OCI-LY7 (cell line): ENCODE measurements around the gene CTBP2. TPM values are rescaled to one million over a fixed set of nuclear protein-coding genes. Genes with fewer than 3 reads are reported as not detected.

ENCODE experiments used
- BruUV-seq: library from RNA; stranded (reverse); fragments of 400-500 nt; replicated peaks from 2 replicates; lab custom pipeline; 2021; lab: Mats Ljungman, UMichigan
- CTCF ChIA-PET: fragments of 300-600 bp; sonication (Branson Sonifier 250); formaldehyde crosslinking; loops from one replicate; lab custom pipeline; 2022; ENCODE audit warnings: antibody characterized with exemption; ENCODE audit not compliant: unreplicated experiment; lab: Charles Lee
- POLR2A ChIA-PET: fragments of 300-600 bp; sonication (Branson Sonifier 250); formaldehyde crosslinking; loops from one replicate; lab custom pipeline; 2022; ENCODE audit warnings: antibody characterized with exemption; lab: Charles Lee
- DNase-seq: peaks from one replicate; pipeline ENCODE4 v3.0.0-alpha.2; 2015; ENCODE audit warnings: low spot score
- H2AFZ ChIP-seq: fragments of 200-600 bp; sonication (generic), shearing (Covaris generic); 2 replicates; pipeline ENCODE4 v1.6.1; 2014; ENCODE audit warnings: mild to moderate bottlenecking, antibody characterized with exemption, low read length, moderate library complexity
- H3K27ac ChIP-seq: fragments of 200-600 bp; sonication (generic); 2 replicates; pipeline ENCODE4 v1.5.1; 2014; ENCODE audit warnings: mixed run types, low read depth, mild to moderate bottlenecking, moderate library complexity, low read length, inconsistent platforms; ENCODE audit not compliant: poor library complexity, severe bottlenecking
- H3K36me3 ChIP-seq: fragments of 200-600 bp; sonication (generic); 2 replicates; pipeline ENCODE4 v1.6.1; 2014; ENCODE audit warnings: mild to moderate bottlenecking, antibody characterized with exemption, low read length, moderate library complexity, mixed read lengths; ENCODE audit not compliant: insufficient read depth
- H3K4me1 ChIP-seq: fragments of 200-600 bp; sonication (generic); 2 replicates; pipeline ENCODE4 v1.5.1; 2014; ENCODE audit warnings: mild to moderate bottlenecking, low read length; ENCODE audit not compliant: insufficient read depth, poor library complexity, severe bottlenecking
- H3K4me2 ChIP-seq: fragments of 200-600 bp; sonication (generic); 2 replicates; pipeline ENCODE4 v1.6.1; 2014; ENCODE audit warnings: mild to moderate bottlenecking, low read length
- H3K4me3 ChIP-seq: fragments of 200-600 bp; sonication (generic); 2 replicates; pipeline ENCODE4 v1.5.1; 2014; ENCODE audit warnings: mild to moderate bottlenecking, low read depth, low read length; ENCODE audit not compliant: poor library complexity, severe bottlenecking
- H3K79me2 ChIP-seq: fragments of 200-600 bp; sonication (generic); 2 replicates; pipeline ENCODE4 v1.6.1; 2016; ENCODE audit warnings: low read depth, mild to moderate bottlenecking, low read length, moderate library complexity, mixed read lengths; ENCODE audit not compliant: insufficient read depth
- H3K9me2 ChIP-seq: fragments of 200-600 bp; sonication (generic); 2 replicates; pipeline ENCODE4 v1.6.1; 2016; ENCODE audit warnings: mild to moderate bottlenecking, low read length, mixed read lengths; ENCODE audit not compliant: insufficient read depth
- H3K9me3 ChIP-seq: fragments of 200-600 bp; sonication (generic); 2 replicates; pipeline ENCODE4 v1.6.1; 2014; ENCODE audit warnings: mild to moderate bottlenecking, mixed run types, low read length, mixed read lengths
- H4K20me1 ChIP-seq: fragments of 200-600 bp; sonication (generic); 2 replicates; pipeline ENCODE4 v1.6.1; 2014; ENCODE audit warnings: mild to moderate bottlenecking, antibody characterized with exemption, low read length, moderate library complexity, mixed read lengths; ENCODE audit not compliant: insufficient read depth
- EZH2phosphoT487 ChIP-seq: fragments of 200-600 bp; sonication (generic); IDR thresholded peaks from 2 replicates; pipeline ENCODE4 v1.6.1; 2018; ENCODE audit warnings: low read depth, borderline replicate concordance, mild to moderate bottlenecking, mixed run types, antibody characterized with exemption, low read length, moderate library complexity, mixed read lengths
- intact Hi-C: fragments of 100-400 bp; cut with micrococcal nuclease; formaldehyde crosslinking; loops from one replicate; pipeline ENCODE4 v1.10.0; 2022; ENCODE audit not compliant: unreplicated experiment
- total RNA-seq, 2 experiments: library from RNA; depleted of rRNA in 1 of 2; stranded (reverse); fragments of >200 nt in 1 of 2; shearing (Covaris generic) in 1 of 2; gene quantifications; 2 replicates each; pipeline ENCODE4 v1.2.3, GENCODE V29; 2014 to 2022
- TF ChIP-seq, protein P1 (sequence below): fragments of 200-600 bp; sonication (generic); conservative IDR thresholded peaks from 2 replicates; pipeline ENCODE4 v1.5.1; 2014; ENCODE audit warnings: mild to moderate bottlenecking, antibody characterized with exemption, low read length, moderate library complexity, mixed read lengths

CTBP2 gene
- total RNA-seq, 2 experiments from 2014 or later, result not detected

GRCh38 chr10:125130260-125130659 is 30.1 kb downstream of the CTBP2 start:
- Histone ChIP-seq H3K9me3 (no peaks in the 10 kb centered on the region), H3K79me2 (no peaks in the 10 kb centered on the region), H4K20me1 (no peaks in the 10 kb centered on the region), H3K9me2 (no peaks in the 10 kb centered on the region), H3K36me3 (no peaks in the 10 kb centered on the region), H3K4me3 (no peak overlapping the region), H3K4me2 (no peak overlapping the region), H3K4me1 (no peaks in the 10 kb centered on the region), H2AFZ (no peak overlapping the region), H3K27ac (no peak overlapping the region)
- ChIA-PET POLR2A (no interaction called here), CTCF (no interaction called here)
- TF ChIP-seq EZH2phosphoT487, result no peak
- TF ChIP-seq, protein P1, sequence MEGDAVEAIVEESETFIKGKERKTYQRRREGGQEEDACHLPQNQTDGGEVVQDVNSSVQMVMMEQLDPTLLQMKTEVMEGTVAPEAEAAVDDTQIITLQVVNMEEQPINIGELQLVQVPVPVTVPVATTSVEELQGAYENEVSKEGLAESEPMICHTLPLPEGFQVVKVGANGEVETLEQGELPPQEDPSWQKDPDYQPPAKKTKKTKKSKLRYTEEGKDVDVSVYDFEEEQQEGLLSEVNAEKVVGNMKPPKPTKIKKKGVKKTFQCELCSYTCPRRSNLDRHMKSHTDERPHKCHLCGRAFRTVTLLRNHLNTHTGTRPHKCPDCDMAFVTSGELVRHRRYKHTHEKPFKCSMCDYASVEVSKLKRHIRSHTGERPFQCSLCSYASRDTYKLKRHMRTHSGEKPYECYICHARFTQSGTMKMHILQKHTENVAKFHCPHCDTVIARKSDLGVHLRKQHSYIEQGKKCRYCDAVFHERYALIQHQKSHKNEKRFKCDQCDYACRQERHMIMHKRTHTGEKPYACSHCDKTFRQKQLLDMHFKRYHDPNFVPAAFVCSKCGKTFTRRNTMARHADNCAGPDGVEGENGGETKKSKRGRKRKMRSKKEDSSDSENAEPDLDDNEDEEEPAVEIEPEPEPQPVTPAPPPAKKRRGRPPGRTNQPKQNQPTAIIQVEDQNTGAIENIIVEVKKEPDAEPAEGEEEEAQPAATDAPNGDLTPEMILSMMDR, result no peak
- no peak for DNase-seq
- intact Hi-C loops, result no loop called here
- BruUV-seq, result no TSS peak

- no peaks in the 10 kb centered on the region for H4K20me1 ChIP-seq
- no peaks in the 10 kb centered on the region for H3K79me2 ChIP-seq
- H3K27ac ChIP-seq, result no peak overlapping the region
- no peak overlapping the region for H3K4me2 ChIP-seq
- no peak overlapping the region for H3K4me3 ChIP-seq
- no peaks in the 10 kb centered on the region for H3K9me2 ChIP-seq
- intact Hi-C loops, result no loop called here
- no peaks in the 10 kb centered on the region for H3K9me3 ChIP-seq
- H3K4me1 ChIP-seq, result no peaks in the 10 kb centered on the region
- BruUV-seq, result no TSS peak
- H3K36me3 ChIP-seq, result no peaks in the 10 kb centered on the region
- DNase-seq, result no peak
- no peak for TF ChIP-seq EZH2phosphoT487
- TF ChIP-seq, protein P1, result no peak
- ChIA-PET CTCF (no interaction called here), POLR2A (no interaction called here)
- no peak overlapping the region for H2AFZ ChIP-seq
These were observed 31.3 kb downstream of the CTBP2 start for GRCh38 chr10:125129076-125129458.

- no peak overlapping the region for H3K4me3 ChIP-seq
- H3K4me1 ChIP-seq, result no peaks in the 10 kb centered on the region
- H3K79me2 ChIP-seq, result no peaks in the 10 kb centered on the region
- CTCF ChIA-PET, result no interaction called here
- POLR2A ChIA-PET, result no interaction called here
- H3K36me3 ChIP-seq, result no peaks in the 10 kb centered on the region
- no peaks in the 10 kb centered on the region for H3K9me2 ChIP-seq
- no peak overlapping the region for H3K27ac ChIP-seq
- no peak overlapping the region for H2AFZ ChIP-seq
- BruUV-seq, result no TSS peak
- no peaks in the 10 kb centered on the region for H4K20me1 ChIP-seq
- no peak for DNase-seq
- intact Hi-C loops, result no loop called here
- TF ChIP-seq EZH2phosphoT487, result no peak
- TF ChIP-seq, protein P1, result no peak
- H3K9me3 ChIP-seq, result no peaks in the 10 kb centered on the region
- no peak overlapping the region for H3K4me2 ChIP-seq
These were observed 31.8 kb downstream of the CTBP2 start for GRCh38 chr10:125128397-125129075.
